T-helper 1 cell treated with Interleukin-12 subunit alpha and Interleukin-12 subunit beta and Interleukin-4 antibody, amounts not matched to agents 30 ng/mL and 1 ng/mL, for 36 hours (primary cell): ENCODE data around the gene ARHGAP31. TPM values are rescaled to one million over a fixed set of nuclear protein-coding genes. Genes with fewer than 3 reads are reported as not detected.
"Not testable (repeated sequence)": the region's sequence is repeated elsewhere in the genome, so short reads cannot be mapped to it uniquely, and the experiment has no call there.

Experiments
- intact Hi-C: fragments of 100-400 bp; cut with micrococcal nuclease; formaldehyde crosslinking; loops from one replicate; pipeline ENCODE4 v1.15.1; 2024
- total RNA-seq: library from RNA; stranded (reverse); gene quantifications from 2 replicates; pipeline ENCODE4 v1.2.3, GENCODE V29; 2022

ARHGAP31 gene
- total RNA-seq, 1 donor from 2014 or later, result 4.2 TPM

DNA sequence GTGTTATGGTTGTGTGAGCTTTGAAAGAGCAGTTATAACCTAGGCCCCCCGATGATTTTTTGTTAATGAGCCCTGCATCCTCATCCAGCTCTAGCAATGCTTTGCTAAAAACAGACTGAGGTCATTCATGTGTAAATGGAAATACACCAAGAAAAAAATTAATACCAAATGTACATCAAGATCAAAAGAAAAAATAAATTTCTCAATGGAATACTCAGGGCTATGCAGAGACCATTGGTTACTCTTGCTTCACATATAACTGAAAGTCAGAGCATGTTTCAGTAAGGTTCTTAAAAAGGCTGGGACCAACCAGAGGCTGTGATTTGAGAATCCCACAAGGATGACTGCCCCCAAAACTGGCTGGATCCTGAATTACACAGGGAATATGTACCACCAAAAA lies 48.0 kb downstream of the ARHGAP31 start:
- intact Hi-C loops, result no loop called here

DNA sequence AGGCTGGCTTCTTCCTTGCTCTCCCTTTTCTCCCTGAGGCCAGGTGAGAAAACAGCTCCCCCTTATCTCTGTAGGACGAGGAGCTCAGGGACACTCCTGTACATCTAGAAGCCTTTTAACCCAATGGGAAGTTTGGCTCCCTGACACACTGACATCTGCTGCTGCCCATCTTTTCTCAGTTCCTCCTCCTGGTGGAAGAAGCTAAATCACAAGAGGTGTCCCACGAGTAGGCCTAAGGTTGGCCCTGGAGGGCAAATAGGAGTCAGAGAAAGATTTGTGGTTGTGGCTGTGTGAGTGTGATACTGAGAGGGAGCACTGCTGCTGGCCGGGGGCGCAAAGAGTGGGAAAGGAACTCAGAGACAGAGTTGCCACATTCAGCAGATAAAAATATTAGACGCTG lies 49.5 kb downstream of the ARHGAP31 start:
- intact Hi-C loops, result no loop called here

- intact Hi-C loops, result no loop called here
Measured at GRCh38 chr3:119346076-119346496, 51.9 kb downstream of the ARHGAP31 start.

DNA sequence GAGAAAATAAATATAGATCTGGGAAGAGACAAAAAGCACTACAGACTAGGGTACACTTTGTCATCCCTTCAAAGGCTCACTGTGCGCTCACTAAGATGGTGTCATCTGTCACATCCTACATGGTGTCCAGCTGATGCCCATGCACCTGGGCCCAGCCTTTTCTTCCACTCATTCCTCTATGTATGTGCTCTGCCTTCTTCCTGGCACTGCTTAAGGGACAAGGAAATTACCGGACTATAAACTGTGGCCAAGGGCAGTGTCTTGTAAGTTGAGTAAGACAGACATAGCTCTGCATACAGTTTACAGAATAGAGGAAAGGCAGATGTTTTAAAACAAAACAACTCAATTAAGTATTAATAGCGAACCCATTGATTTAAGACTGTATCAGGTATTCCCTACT lies 52.9 kb downstream of the ARHGAP31 start:
- intact Hi-C loops, result no loop called here

GRCh38 chr3:119349354-119350041 lies 55.3 kb downstream of the ARHGAP31 start:
- intact Hi-C loops, result no loop called here

GRCh38 chr3:119350114-119350513 lies 55.9 kb downstream of the ARHGAP31 start:
- intact Hi-C loops, result no loop called here

DNA sequence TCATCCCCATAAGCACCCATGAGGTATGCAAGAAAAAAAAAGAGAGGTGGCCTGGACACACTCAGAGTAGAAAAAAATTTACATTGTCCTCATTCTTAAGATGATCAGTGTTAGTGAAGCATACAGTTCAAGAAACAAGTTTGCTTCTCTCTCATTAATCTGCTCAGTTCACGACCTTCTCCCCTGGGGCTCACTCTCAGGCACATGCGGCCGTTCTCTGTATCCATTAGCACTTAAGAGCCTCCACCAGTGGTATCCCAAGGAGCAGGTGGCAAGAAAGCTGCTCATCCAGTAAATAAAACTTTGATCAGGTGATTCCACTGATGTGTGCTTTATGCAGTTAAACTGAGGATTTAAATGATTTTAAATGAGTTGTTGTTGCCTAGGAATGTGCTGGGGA lies 57.4 kb downstream of the ARHGAP31 start:
- intact Hi-C loops, result no loop called here

GRCh38 chr3:119352034-119352609 lies 57.9 kb downstream of the ARHGAP31 start:
- intact Hi-C loops, result loop anchor here (2.0 kb wide), 1 partner anchor 57 kb away; the partner anchor contains the start of gene ARHGAP31

DNA sequence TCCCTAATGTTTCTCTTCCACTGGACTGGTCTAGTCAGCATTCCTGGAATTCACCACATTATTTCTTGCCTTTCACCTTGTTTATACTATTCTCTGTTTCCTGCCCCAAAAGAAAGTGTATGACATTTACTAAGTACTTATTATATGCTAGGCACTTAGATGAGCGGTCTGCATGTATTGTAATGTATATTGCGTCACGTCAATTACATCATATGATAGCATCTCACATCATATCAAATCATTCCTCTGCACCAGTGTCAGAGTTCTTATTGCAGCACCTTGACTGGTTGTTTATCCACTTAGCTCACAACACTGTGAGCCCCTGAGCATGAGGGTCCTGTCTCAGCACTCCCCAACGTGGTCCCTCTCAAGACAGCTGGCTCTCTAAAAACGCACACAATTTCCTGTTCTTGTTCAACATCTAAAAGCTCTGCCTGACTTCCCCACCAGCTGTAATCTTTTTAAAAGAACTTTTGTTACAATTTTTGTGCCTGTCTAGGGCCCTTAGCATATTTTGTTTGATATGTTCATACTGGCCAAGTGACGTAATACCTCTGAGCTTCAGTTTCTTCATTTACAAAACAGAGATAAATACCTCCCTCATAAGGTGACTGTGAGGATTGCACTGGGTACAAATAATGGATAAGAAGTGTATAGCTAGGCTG lies 58.8 kb downstream of the ARHGAP31 start:
- intact Hi-C loops, result loop anchor here (1.0 to 2.0 kb wide), 6 partner anchors 30 to 469 kb away; partner anchors contain the start of gene ARHGAP31

DNA sequence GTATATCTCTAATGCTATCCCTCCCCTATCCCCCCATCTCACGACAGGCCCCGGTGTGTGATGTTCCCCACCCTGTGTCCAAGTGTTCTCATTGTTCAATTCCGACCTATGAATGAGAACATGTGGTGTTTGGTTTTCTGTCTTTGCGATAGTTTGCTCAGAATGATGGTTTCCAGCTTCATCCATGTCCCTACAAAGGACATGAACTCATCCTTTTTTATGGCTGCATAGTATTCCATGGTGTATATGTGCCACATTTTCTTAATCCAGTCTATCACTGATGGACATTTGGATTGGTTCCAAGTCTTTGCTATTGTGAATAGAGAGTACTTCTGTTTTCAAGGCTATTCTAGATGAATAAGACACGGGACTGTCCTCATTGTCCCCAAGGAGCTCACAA lies 61.4 kb downstream of the ARHGAP31 start:
- intact Hi-C loops, result not testable (repeated sequence)

DNA sequence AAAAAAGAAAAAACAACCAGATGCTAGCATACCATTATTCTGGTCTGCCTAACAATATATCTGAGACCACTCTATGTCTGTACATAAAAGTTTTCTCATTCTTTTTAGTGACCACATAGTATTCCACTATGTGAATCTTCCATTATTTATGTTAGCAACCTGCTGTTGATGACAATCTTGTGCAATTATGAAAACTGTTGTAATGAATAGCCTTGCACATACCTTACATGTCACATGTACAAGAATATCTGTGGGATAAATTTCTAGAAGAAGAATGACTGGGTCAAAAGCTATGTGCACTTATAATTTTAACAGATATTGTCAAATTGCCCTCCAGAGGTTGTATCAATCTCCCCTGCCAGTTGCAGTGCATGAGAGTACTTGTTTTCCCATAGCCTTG lies 62.5 kb downstream of the ARHGAP31 start:
- intact Hi-C loops, result no loop called here

DNA sequence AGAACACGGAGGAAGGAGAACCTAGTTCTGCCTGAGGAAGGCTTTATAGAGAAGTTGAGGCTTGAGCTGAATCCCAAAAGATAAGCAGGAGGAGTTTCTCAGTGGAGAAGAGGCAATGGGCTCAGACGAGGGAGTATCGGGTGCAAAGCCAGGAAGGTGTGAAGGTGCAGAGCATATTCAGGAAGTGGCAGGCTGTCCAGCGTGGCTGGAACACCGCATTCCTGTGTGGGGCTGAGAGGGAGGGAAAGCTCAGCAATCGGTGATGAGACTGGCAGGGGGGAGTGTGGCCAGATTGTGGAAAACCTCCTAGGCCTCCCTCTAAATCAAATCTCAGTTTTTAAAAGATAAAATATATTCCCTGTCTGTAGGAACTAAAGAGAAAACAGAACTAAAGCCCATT lies 63.0 kb downstream of the ARHGAP31 start:
- intact Hi-C loops, result no loop called here

DNA sequence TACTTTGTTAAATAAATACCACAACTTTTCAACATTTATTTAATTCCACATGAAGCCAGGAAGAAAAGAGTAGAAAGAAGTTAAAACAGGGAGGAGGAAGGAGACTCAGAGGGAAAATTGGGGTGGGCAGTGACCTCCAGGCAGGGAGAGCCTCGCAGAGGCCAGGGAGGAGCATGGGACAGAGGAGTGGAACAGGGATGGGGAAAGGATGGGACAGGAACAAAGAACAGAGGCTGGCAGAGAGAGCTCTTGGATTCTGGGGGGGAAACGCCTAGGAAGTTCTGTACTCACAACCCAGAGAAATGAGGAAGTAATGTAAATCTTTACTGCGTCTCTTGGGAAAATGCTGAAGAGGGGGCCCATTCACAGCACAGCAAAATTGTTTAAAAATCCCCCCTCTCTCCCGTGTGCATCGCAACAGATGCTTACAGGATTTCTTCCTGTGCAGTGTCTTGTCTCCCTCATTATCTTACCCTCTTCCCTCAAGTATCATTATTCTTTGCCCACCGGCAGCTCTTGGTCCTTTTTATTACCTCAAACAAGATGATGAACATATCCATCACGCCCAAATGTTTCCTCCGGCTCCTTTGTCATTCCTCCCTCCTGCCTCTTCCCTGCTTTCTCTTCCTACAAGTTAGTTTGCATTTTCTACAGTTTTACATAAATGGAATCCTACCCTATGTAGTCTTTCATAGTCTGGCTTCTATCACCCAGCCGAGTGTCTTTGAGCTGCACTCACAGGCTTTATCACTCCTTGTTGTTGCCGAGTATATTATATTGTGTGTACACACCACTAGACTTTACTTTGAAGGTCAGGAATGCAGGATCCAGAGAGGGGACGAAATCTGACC lies 65.5 kb downstream of the ARHGAP31 start:
- intact Hi-C loops, result no loop called here

GRCh38 chr3:119360736-119361462 lies 66.7 kb downstream of the ARHGAP31 start:
- intact Hi-C loops, result no loop called here

DNA sequence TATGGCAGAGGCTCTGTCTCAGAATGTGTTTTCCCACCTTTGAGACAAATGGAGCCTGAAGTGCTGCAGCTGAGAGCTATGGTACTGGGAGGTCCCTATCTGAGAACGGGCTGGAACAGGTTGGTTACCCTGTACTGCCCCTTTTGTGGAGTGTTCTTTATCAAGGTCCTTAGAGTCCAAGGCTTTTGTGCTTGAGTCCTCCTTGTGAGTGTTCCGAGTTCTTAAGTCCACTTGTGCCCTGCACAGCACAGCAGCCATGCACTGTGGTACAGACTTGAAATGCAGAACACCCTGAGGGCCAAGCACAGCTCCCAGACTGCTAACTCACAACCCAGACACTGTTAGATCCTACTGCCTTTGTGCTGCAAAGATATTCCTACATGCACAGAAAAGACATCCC lies 67.8 kb downstream of the ARHGAP31 start:
- intact Hi-C loops, result no loop called here

GRCh38 chr3:119362940-119363725 lies 69.0 kb downstream of the ARHGAP31 start:
- intact Hi-C loops, result no loop called here

- intact Hi-C loops, result no loop called here
Measured at GRCh38 chr3:119364401-119364800, 70.2 kb downstream of the ARHGAP31 start.

DNA sequence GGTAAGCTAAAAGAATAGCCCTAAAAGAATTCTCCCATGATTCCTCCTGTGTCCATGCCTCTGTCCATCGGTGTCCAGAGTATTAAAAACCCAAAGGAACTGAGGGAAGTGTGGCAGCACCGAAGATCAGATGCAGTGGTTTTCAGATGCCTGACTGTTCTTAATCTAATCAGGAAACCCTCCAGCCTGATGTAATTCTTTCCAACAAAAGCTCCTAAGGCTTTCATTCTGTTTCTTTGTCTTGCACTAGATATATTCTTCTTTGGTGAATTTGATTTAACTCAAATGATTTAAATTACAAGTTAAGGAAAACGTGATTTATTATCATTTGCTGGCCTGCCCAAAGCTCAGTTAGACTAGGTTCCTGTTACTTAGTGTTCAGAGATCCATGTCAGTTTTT lies 71.2 kb downstream of the ARHGAP31 start:
- intact Hi-C loops, result no loop called here

- intact Hi-C loops, result no loop called here
Measured at GRCh38 chr3:119367000-119367399, 72.8 kb downstream of the ARHGAP31 start.

- intact Hi-C loops, result no loop called here
Measured at GRCh38 chr3:119368298-119368697, 74.1 kb downstream of the ARHGAP31 start.
